HEK293 (cell line): ENCODE data around the gene PRMT2.
A peak's percentile ranks its signal among the peaks of the same experiment; 100 is the strongest.

Experiments
- CTCF ChIA-PET: fragments of 350-600 bp; formaldehyde crosslinking; extraction: SDS; loops from one replicate; lab custom pipeline; 2021; ENCODE audit warnings: antibody characterized with exemption; lab: Yijun Ruan, JAX
- POLR2A ChIA-PET: fragments of 300-600 bp; formaldehyde crosslinking; extraction: SDS; loops from one replicate; lab custom pipeline; 2020; ENCODE audit warnings: antibody characterized with exemption, inconsistent platforms; lab: Yijun Ruan, JAX
- H3K27ac ChIP-seq: fragments of 200-500 bp; sonication (Bioruptor generic); 2 replicates; pipeline ENCODE4 v1.5.1; 2014; ENCODE audit warnings: low read depth, low read length, control low read depth, inconsistent platforms; ENCODE audit errors: extremely low read depth
- H3K36me3 ChIP-seq, 2 experiments: fragments of 200-500 bp in 1 of 2; sonication (Bioruptor generic) in 1 of 2; 1 replicate in 1 of 2; 2 replicates in 1 of 2; pipeline ENCODE4 v1.5.1; 2014 to 2017; ENCODE audit warnings: inconsistent platforms in 2 of 2, low read length in 2 of 2; ENCODE audit not compliant: control insufficient read depth in 2 of 2, insufficient read depth in 1 of 2
- H3K4me1 ChIP-seq: fragments of 200-500 bp; sonication (Bioruptor generic); 2 replicates; pipeline ENCODE4 v1.5.1; 2014; ENCODE audit warnings: mild to moderate bottlenecking, low read length, inconsistent platforms; ENCODE audit not compliant: control insufficient read depth, insufficient read depth
- H3K4me3 ChIP-seq: 2 replicates; pipeline ENCODE4 v1.5.1; 2011; ENCODE audit warnings: low read depth, mild to moderate bottlenecking, control low read depth, low read length, moderate library complexity
- H3K9me3 ChIP-seq: fragments of 200-500 bp; sonication (Bioruptor generic); 2 replicates; pipeline ENCODE4 v1.5.1; 2014; ENCODE audit warnings: low read depth, low read length, inconsistent platforms; ENCODE audit not compliant: control insufficient read depth, insufficient read depth
- OSR2 ChIP-seq: fragments of 450-650 bp; formaldehyde crosslinking; IDR thresholded peaks from 2 replicates; pipeline ENCODE4 v1.5.1; 2016; ENCODE audit warnings: missing biosample characterization, missing genetic modification characterization
- ZBTB8A ChIP-seq: fragments of 450-650 bp; formaldehyde crosslinking; IDR thresholded peaks from 2 replicates; pipeline ENCODE4 v1.5.1; 2016; ENCODE audit warnings: missing biosample characterization, missing genetic modification characterization
- ZNF214 ChIP-seq: fragments of 450-650 bp; formaldehyde crosslinking; IDR thresholded peaks from 2 replicates; pipeline ENCODE4 v1.5.1; 2017; ENCODE audit warnings: missing biosample characterization, mild to moderate bottlenecking, missing genetic modification characterization, borderline replicate concordance
- ZNF24 ChIP-seq: fragments of 450-650 bp; formaldehyde crosslinking; IDR thresholded peaks from 2 replicates; pipeline ENCODE4 v1.5.1; 2016; ENCODE audit warnings: missing biosample characterization, missing genetic modification characterization
- ZNF266 ChIP-seq: fragments of 450-650 bp; formaldehyde crosslinking; IDR thresholded peaks from 2 replicates; pipeline ENCODE4 v1.5.1; 2016; ENCODE audit warnings: missing biosample characterization, missing genetic modification characterization, low read depth
- ZNF394 ChIP-seq: fragments of 450-650 bp; formaldehyde crosslinking; IDR thresholded peaks from 2 replicates; pipeline ENCODE4 v1.5.1; 2016; ENCODE audit warnings: missing biosample characterization, missing genetic modification characterization, mild to moderate bottlenecking, moderate library complexity, borderline replicate concordance
- ZNF596 ChIP-seq: fragments of 450-650 bp; IDR thresholded peaks from 2 replicates; pipeline ENCODE4 v1.5.0; 2018; ENCODE audit warnings: missing biosample characterization, mild to moderate bottlenecking, missing genetic modification characterization, moderate library complexity
- ZNF600 ChIP-seq: fragments of 450-650 bp; formaldehyde crosslinking; IDR thresholded peaks from 2 replicates; pipeline ENCODE4 v1.5.1; 2016; ENCODE audit warnings: missing biosample characterization, missing genetic modification characterization
- ZNF621 ChIP-seq: fragments of 450-650 bp; formaldehyde crosslinking; IDR thresholded peaks from 2 replicates; pipeline ENCODE4 v1.5.1; 2017; ENCODE audit warnings: missing biosample characterization, missing genetic modification characterization
- ZNF654 ChIP-seq: fragments of 450-650 bp; formaldehyde crosslinking; IDR thresholded peaks from 2 replicates; pipeline ENCODE4 v1.5.1; 2016; ENCODE audit warnings: low read depth, missing biosample characterization, missing genetic modification characterization
- ZNF660 ChIP-seq: fragments of 450-650 bp; IDR thresholded peaks from 2 replicates; pipeline ENCODE4 v1.5.1; 2018; ENCODE audit warnings: missing biosample characterization, mild to moderate bottlenecking, missing genetic modification characterization
- ZNF747 ChIP-seq: fragments of 450-650 bp; formaldehyde crosslinking; IDR thresholded peaks from 2 replicates; pipeline ENCODE4 v1.5.1; 2016; ENCODE audit warnings: missing biosample characterization, missing genetic modification characterization
- ZSCAN16 ChIP-seq: fragments of 450-650 bp; formaldehyde crosslinking; IDR thresholded peaks from 2 replicates; pipeline ENCODE4 v1.5.1; 2016; ENCODE audit warnings: missing biosample characterization, missing genetic modification characterization
- TF ChIP-seq, protein P1 (sequence below): fragments of 450-650 bp; formaldehyde crosslinking; IDR thresholded peaks from 2 replicates; pipeline ENCODE4 v1.5.1; 2016; ENCODE audit warnings: missing biosample characterization, missing genetic modification characterization
- TF ChIP-seq, protein P2 (sequence below): fragments of 450-650 bp; formaldehyde crosslinking; IDR thresholded peaks from 2 replicates; pipeline ENCODE4 v1.5.1; 2017; ENCODE audit warnings: missing biosample characterization, missing genetic modification characterization
- TF ChIP-seq, protein P3 (sequence below): fragments of 450-650 bp; formaldehyde crosslinking; IDR thresholded peaks from 2 replicates; pipeline ENCODE4 v1.5.1; 2016; ENCODE audit warnings: missing biosample characterization, missing genetic modification characterization, low read depth
- TF ChIP-seq, protein P4 (sequence below): fragments of 450-650 bp; formaldehyde crosslinking; optimal IDR thresholded peaks from 2 replicates; pipeline ENCODE3; 2016; ENCODE audit warnings: missing biosample characterization, mild to moderate bottlenecking, missing genetic modification characterization
- TF ChIP-seq, protein P5 (sequence below): fragments of 450-650 bp; formaldehyde crosslinking; IDR thresholded peaks from 2 replicates; pipeline ENCODE4; 2016; ENCODE audit warnings: missing biosample characterization, missing genetic modification characterization
- TF ChIP-seq, protein P6 (sequence below): fragments of 450-650 bp; formaldehyde crosslinking; IDR thresholded peaks from 2 replicates; pipeline ENCODE4 v1.5.1; 2016; ENCODE audit warnings: missing biosample characterization, missing genetic modification characterization

PRMT2 gene

DNA sequence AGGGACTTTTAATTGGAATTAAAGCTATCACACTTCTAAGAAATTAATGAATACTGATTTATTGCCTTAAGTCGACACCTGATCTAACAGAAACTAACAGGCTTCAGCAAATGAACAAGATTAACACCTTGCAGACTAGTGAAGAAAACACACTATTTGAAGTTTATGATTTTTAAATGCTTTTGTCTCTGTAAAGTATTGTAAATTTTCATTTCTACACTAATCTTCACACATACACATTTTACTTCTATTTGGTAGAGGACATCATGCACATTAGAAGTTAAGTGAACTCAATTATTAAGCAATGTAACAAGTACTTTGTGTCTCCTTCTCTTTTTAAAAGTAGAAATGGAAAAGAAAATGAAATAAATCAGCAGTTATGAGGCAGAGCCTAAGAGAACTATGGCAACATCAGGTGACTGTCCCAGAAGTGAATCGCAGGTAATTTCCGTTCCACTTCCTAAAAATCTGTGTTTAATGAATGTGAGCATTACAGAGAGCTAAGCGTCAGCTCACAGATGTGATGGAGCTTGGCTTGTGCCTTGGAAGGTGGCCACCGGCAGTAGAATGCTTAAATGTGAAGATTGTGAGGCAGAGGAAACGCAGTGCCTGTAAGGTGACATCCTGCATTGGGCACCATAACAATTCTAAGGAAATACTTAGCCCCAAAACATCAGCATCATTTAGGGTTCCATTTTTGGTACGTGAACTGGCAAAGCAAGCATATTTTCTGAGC is 1.2 kb downstream of the PRMT2 start:
- no peaks in the 10 kb centered on the region for H3K9me3 ChIP-seq
- POLR2A ChIA-PET, result interaction anchor here (1.0 to 2.1 kb wide), 12 partner anchors 8 to 663 kb away, joined by 3 to 14 read pairs (median 6); partner anchors contain the start of gene DIP2A

DNA sequence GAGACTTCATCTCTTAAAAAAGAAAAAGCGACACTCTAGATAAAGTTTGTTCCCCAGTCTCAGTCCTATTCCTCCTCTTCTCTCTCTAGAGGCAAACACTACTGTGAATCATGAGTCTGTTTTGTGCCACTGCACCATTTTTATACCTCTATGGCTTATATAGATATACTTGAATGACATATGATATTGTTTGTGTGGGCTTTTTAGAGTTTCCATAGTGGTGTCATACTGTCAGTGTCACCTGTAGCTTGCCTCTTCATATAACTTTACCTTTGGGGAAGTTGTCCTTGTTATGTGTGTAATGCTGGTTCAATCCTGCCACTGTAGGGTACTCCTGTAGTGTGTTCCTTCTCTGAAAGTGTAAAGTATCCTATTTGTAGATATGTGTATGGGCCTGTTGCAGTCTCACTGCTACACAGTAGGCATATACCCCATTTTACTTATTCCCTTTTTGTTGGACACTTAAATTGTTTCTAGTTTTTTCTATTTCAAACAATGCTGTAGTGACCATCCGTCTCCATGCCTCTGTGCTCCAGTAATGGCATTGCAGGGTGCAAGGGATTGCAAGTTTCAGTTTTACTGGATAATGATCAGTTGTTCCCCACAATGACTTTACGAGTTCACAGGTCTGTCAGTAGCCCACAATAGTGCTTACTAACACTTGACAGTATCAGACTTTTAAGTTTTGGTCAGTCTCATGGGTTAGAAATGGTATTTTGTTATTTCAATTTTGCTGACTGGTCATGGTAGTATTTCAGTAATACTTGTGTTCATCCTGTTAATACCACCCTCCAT is 2.7 kb downstream of the PRMT2 start:
- H3K4me3 ChIP-seq, result no peak overlapping the region
- no peak overlapping the region for H3K27ac ChIP-seq
- peaks cover 10% of the 10 kb centered on the region; the same call in 1 of the 2 replicates for H3K4me1 ChIP-seq
- H3K36me3 ChIP-seq, result peaks cover 15 to 18% of the 10 kb centered on the region in 2 experiments
- no peaks in the 10 kb centered on the region for H3K9me3 ChIP-seq
- CTCF ChIA-PET, result interaction anchor here (1.0 to 1.7 kb wide), 6 partner anchors 16 to 495 kb away, joined by 3 to 5 read pairs (median 4); no protein-coding TSS in a partner anchor
- POLR2A ChIA-PET, result no interaction called here
- TF ChIP-seq ZNF621, result no peak
- TF ChIP-seq ZNF24, result no peak
- no peak for TF ChIP-seq ZNF660
- TF ChIP-seq ZNF747, result no peak
- TF ChIP-seq OSR2 (tag by site-specific recombination), result peak; percentile 65; the same call in 1 of the 2 replicates
- no peak for TF ChIP-seq ZNF394 (tag by site-specific recombination)
- TF ChIP-seq ZSCAN16 (tag by site-specific recombination), result no peak
- TF ChIP-seq, protein P1, sequence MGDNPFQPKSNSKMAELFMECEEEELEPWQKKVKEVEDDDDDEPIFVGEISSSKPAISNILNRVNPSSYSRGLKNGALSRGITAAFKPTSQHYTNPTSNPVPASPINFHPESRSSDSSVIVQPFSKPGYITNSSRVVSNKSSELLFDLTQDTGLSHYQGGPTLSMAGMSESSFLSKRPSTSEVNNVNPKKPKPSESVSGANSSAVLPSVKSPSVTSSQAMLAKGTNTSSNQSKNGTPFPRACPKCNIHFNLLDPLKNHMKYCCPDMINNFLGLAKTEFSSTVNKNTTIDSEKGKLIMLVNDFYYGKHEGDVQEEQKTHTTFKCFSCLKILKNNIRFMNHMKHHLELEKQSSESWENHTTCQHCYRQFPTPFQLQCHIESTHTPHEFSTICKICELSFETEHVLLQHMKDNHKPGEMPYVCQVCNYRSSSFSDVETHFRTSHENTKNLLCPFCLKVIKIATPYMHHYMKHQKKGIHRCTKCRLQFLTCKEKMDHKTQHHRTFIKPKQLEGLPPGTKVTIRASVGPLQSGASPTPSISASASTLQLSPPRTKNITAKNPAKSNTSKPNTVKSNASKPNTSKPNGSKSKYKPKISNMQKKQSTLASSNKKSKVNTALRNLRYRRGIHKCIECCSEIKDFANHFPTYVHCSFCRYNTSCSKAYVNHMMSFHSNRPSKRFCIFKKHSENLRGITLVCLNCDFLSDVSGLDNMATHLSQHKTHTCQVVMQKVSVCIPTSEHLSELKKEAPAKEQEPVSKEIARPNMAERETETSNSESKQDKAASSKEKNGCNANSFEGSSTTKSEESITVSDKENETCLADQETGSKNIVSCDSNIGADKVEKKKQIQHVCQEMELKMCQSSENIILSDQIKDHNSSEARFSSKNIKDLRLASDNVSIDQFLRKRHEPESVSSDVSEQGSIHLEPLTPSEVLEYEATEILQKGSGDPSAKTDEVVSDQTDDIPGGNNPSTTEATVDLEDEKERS, result no peak
- no peak for TF ChIP-seq ZNF214 (tag by site-specific recombination)
- TF ChIP-seq, protein P2, sequence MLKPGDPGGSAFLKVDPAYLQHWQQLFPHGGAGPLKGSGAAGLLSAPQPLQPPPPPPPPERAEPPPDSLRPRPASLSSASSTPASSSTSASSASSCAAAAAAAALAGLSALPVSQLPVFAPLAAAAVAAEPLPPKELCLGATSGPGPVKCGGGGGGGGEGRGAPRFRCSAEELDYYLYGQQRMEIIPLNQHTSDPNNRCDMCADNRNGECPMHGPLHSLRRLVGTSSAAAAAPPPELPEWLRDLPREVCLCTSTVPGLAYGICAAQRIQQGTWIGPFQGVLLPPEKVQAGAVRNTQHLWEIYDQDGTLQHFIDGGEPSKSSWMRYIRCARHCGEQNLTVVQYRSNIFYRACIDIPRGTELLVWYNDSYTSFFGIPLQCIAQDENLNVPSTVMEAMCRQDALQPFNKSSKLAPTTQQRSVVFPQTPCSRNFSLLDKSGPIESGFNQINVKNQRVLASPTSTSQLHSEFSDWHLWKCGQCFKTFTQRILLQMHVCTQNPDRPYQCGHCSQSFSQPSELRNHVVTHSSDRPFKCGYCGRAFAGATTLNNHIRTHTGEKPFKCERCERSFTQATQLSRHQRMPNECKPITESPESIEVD, result peak; percentile 28; the same call in 1 of the 2 replicates
- TF ChIP-seq ZNF266, result no peak
- TF ChIP-seq, protein P3, sequence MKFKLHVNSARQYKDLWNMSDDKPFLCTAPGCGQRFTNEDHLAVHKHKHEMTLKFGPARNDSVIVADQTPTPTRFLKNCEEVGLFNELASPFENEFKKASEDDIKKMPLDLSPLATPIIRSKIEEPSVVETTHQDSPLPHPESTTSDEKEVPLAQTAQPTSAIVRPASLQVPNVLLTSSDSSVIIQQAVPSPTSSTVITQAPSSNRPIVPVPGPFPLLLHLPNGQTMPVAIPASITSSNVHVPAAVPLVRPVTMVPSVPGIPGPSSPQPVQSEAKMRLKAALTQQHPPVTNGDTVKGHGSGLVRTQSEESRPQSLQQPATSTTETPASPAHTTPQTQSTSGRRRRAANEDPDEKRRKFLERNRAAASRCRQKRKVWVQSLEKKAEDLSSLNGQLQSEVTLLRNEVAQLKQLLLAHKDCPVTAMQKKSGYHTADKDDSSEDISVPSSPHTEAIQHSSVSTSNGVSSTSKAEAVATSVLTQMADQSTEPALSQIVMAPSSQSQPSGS (tag by site-specific recombination), result no peak
- TF ChIP-seq ZBTB8A (tag by site-specific recombination), result no peak
- TF ChIP-seq, protein P4, sequence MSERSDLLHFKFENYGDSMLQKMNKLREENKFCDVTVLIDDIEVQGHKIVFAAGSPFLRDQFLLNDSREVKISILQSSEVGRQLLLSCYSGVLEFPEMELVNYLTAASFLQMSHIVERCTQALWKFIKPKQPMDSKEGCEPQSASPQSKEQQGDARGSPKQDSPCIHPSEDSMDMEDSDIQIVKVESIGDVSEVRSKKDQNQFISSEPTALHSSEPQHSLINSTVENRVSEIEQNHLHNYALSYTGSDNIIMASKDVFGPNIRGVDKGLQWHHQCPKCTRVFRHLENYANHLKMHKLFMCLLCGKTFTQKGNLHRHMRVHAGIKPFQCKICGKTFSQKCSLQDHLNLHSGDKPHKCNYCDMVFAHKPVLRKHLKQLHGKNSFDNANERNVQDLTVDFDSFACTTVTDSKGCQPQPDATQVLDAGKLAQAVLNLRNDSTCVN (tag by site-specific recombination), result no peak
- TF ChIP-seq, protein P5, sequence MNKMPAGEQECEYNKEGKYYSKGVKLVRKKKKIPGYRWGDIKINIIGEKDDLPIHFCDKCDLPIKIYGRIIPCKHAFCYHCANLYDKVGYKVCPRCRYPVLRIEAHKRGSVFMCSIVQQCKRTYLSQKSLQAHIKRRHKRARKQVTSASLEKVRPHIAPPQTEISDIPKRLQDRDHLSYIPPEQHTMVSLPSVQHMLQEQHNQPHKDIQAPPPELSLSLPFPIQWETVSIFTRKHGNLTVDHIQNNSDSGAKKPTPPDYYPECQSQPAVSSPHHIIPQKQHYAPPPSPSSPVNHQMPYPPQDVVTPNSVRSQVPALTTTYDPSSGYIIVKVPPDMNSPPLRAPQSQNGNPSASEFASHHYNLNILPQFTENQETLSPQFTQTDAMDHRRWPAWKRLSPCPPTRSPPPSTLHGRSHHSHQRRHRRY (tag by site-specific recombination), result no peak

More for the DNA sequence above, 1.2 kb downstream of the PRMT2 start:
- Histone ChIP-seq H3K36me3 (peaks cover 15% of the 10 kb centered on the region in 2 experiments), H3K4me1 (peaks cover 10% of the 10 kb centered on the region; the same call in 1 of the 2 replicates), H3K27ac (no peak overlapping the region), H3K4me3 (peak overlapping the region; percentile 62; the same call in 1 of the 2 replicates)
- CTCF ChIA-PET, result interaction anchor here (0.6 to 1.6 kb wide), 9 partner anchors 8 to 493 kb away, joined by 3 to 5 read pairs (median 3); no protein-coding TSS in a partner anchor
- TF ChIP-seq ZNF600 (peak; percentile 47), ZNF654 (no peak), ZNF596 (tag by site-specific recombination) (no peak)
- TF ChIP-seq, protein P2, result peak; percentile 36; the same call in 1 of the 2 replicates
- TF ChIP-seq, protein P6, sequence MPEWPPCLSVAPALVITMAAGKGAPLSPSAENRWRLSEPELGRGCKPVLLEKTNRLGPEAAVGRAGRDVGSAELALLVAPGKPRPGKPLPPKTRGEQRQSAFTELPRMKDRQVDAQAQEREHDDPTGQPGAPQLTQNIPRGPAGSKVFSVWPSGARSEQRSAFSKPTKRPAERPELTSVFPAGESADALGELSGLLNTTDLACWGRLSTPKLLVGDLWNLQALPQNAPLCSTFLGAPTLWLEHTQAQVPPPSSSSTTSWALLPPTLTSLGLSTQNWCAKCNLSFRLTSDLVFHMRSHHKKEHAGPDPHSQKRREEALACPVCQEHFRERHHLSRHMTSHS (tag by site-specific recombination), result no peak
